OCI-LY3 (cell line): ENCODE measurements around the gene KRTAP21-1.

ENCODE experiments used
- EZH2phosphoT487 ChIP-seq: fragments of 200-600 bp; shearing (Covaris generic); IDR thresholded peaks from 2 replicates; pipeline ENCODE4 v1.6.1; 2018; ENCODE audit warnings: antibody characterized with exemption, mixed run types, low read depth
- TF ChIP-seq, protein P1 (sequence below): fragments of 200-600, 300-600 bp; sonication (generic); IDR thresholded peaks from 2 replicates; pipeline ENCODE4 v1.5.1; 2014; ENCODE audit warnings: antibody characterized with exemption, low read length, low read depth

DNA sequence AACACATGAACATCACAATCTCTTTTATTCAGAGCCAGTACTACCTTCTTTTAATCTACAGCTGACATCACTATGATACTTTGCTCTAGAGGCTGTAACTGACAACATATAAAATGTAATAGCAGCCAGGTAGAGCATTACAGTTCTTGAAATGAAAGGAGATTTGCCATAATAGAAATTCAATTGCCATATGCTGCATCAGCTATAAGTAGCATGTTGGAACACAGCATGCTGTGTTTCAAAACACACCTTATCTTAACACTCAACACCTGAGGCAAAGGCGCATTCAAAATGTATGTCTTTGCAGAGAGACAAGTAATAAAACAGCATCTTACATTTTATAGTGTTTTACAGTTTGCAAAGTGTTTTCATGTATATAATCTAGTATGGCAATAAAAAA lies 24.0 kb upstream of the KRTAP21-1 start:
- TF ChIP-seq, protein P1, sequence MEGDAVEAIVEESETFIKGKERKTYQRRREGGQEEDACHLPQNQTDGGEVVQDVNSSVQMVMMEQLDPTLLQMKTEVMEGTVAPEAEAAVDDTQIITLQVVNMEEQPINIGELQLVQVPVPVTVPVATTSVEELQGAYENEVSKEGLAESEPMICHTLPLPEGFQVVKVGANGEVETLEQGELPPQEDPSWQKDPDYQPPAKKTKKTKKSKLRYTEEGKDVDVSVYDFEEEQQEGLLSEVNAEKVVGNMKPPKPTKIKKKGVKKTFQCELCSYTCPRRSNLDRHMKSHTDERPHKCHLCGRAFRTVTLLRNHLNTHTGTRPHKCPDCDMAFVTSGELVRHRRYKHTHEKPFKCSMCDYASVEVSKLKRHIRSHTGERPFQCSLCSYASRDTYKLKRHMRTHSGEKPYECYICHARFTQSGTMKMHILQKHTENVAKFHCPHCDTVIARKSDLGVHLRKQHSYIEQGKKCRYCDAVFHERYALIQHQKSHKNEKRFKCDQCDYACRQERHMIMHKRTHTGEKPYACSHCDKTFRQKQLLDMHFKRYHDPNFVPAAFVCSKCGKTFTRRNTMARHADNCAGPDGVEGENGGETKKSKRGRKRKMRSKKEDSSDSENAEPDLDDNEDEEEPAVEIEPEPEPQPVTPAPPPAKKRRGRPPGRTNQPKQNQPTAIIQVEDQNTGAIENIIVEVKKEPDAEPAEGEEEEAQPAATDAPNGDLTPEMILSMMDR = no peak
- TF ChIP-seq EZH2phosphoT487 = no peak
